Measurements from ENCODE around the gene IFIH1. TPM values are rescaled to one million over a fixed set of nuclear protein-coding genes. Genes with fewer than 3 reads are reported as not detected.

IFIH1 gene
- total RNA-seq = 10 to 100 TPM; 57.3 to 65.5 TPM

DNA sequence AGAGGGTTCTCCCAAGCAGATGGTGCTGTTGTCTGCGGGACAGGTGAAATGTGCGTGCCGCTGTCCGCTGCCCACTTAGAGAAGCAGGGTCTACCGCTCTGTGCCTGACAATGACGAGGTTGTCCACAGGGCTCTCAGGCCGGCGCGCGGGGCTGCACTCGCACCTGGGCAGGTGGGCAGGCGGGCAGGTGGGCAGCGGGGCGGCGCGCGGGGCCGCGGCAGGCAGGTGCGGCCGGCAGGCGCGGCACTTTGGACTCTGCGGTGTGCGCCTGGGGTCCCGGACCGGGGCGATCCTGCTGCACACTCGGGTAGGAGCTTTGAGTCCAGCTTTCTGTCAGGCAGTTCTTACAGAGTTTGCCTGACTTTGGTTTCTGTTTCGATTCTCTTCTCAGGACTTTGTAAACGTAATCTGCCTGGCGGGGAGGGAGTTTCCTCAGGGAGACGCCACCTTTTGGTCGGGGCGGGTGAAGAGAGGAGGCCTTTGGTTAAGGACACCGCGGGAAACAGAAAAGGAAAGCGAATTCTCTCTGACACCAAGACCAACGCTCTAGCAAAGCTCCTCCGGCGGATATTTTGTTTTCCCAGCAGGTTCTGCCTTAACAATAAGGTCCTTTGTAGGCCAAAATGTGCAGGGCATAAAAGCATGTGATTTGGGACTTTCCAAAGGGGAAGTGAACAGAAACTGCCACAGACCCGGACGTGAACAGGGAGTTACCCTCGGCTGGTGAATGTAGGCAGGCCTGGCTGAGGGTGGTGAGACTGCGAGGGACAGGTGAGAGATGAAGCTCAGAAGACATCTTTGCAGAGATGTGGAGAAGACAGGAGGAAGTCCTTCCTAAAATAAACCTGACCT is at the start of gene IFIH1:
IFIH1 (minus strand) TSS at position 357 of the 853 bp plus-strand sequence. CDS start 377 bp downstream, outside the sequence.
- peaks cover 6% of the 10 kb centered on the region for H3K9me3 Mint-ChIP-seq
- peaks cover 32% of the 10 kb centered on the region for H3K36me3 Mint-ChIP-seq (ENCODE audit: low read depth)
- peak within 1 kb of the TSS; percentile 88 for H3K4me3 Mint-ChIP-seq
- DNase-seq = peak; percentile 86
- peak within 1 kb of the TSS; percentile 98 for H3K27ac Mint-ChIP-seq
- ChIA-PET CTCF (interaction anchor here (1.1 to 2.7 kb wide), 5 partner anchors 10 to 35 kb away, joined by 3 to 17 read pairs (median 4); no protein-coding TSS in a partner anchor), POLR2A (interaction anchor here (0.6 kb wide), 1 partner anchor 306 kb away, joined by 3 read pairs; no protein-coding TSS in a partner anchor)
- peaks cover 61% of the 10 kb centered on the region for H3K4me1 Mint-ChIP-seq
- no peaks in the 10 kb centered on the region for H3K27me3 Mint-ChIP-seq

DNA sequence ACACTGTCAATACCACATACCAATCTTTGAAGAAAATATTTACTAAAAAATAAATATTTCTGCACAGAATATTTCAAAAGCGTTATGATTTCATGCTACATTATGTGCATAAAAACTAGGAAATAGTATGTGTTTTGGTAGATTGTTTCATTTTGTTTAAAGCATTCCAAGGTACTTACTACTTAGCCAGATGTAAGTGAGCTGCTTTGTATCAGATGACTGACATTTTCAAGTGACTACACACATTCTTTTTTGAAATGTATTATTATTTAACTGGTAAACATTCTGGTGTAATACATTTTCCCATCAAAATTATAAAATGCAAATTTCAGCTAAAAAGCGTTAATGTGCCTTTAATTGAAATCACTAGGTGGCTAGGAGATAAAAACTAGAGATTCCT is 46.9 kb upstream of the IFIH1 start:
- CTCF ChIA-PET = no interaction called here
- POLR2A ChIA-PET = no interaction called here
- no peaks in the 10 kb centered on the region for H3K4me1 Mint-ChIP-seq
- H3K27me3 Mint-ChIP-seq = no peaks in the 10 kb centered on the region
- no peak overlapping the region for H3K4me3 Mint-ChIP-seq
- H3K36me3 Mint-ChIP-seq (ENCODE audit: low read depth) = no peaks in the 10 kb centered on the region
- H3K27ac Mint-ChIP-seq = no peak overlapping the region
- no peak for DNase-seq
- H3K9me3 Mint-ChIP-seq = no peaks in the 10 kb centered on the region

DNA sequence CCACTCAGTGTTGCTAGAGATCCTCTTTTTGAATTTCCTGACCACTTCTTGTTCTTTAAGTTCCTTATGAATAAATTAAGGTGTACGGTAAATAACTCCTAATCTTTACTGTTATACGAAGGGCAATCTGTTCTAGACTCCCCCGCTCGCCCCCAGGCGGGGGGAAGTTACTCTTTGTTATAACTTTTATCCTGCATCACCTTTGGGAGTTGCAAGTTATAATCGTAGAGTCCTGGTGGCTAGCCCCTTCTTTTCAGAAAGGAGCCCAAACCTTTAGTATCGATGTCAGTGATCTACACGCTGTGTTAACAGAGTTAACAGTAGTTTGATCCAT is 26.1 kb upstream of the IFIH1 start:
- H3K4me3 Mint-ChIP-seq = peak overlapping the region; percentile 72
- peak overlapping the region; percentile 76 for H3K27ac Mint-ChIP-seq
- no peak for DNase-seq
- POLR2A ChIA-PET = no interaction called here
- CTCF ChIA-PET = no interaction called here
- no peaks in the 10 kb centered on the region for H3K36me3 Mint-ChIP-seq (ENCODE audit: low read depth)
- H3K4me1 Mint-ChIP-seq = peaks cover 13% of the 10 kb centered on the region
- H3K9me3 Mint-ChIP-seq = no peaks in the 10 kb centered on the region
- H3K27me3 Mint-ChIP-seq = peaks cover 10% of the 10 kb centered on the region

DNA sequence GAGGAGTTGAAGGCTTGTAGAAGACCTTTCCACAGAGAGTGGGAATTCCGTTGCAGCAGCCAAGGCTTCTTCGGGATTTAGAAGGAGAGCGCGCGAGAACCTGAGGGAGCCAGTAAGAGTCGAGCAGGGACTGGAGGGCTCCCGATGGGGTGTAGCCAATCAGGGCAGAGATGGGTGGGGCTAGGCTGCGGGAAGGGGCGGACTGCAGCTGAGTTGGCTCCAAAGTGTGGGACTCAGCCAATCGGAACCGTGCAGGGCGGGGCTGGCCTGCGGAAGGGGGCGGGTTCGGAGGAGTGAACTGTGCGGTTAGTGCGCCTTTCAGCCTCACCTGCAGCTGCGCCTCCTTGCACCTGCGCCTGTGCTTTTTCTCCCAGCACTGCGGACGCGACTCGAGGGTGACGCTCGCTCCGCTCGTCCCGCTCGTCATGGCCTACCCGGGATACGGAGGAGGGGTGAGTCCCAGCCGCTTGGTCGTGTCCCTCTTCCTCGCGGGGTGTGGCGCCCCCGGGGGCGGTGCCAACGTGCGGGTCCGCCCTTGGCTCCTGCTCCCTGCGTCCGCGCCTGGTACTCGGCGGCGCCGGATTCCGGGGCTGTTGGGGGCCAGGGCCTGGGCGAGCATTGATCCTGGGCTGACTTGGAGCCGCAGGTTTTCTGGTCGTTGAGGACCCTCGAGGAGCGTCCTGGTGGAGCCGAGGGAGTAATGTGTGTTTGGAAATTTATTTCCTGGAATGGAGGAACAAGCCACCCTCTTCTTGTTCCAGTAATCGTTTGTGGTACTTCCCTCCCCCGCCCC is 25.5 kb upstream of the IFIH1 start, which contains the start of gene GCA:
GCA (plus strand) TSS at position 309 of the 793 bp plus-strand sequence; CDS start at position 426, 117 bp downstream.
- H3K36me3 Mint-ChIP-seq (ENCODE audit: low read depth) = no peaks in the 10 kb centered on the region
- H3K9me3 Mint-ChIP-seq = no peaks in the 10 kb centered on the region
- peaks cover 10% of the 10 kb centered on the region for H3K27me3 Mint-ChIP-seq
- H3K27ac Mint-ChIP-seq = peak within 1 kb of the TSS; percentile 76
- peaks cover 13% of the 10 kb centered on the region for H3K4me1 Mint-ChIP-seq
- peak; percentile 99 for DNase-seq
- POLR2A ChIA-PET = no interaction called here
- H3K4me3 Mint-ChIP-seq = peak within 1 kb of the TSS; percentile 72
- CTCF ChIA-PET = interaction anchor here (1.1 kb wide), 1 partner anchor 9 kb away, joined by 3 read pairs; no protein-coding TSS in a partner anchor

DNA sequence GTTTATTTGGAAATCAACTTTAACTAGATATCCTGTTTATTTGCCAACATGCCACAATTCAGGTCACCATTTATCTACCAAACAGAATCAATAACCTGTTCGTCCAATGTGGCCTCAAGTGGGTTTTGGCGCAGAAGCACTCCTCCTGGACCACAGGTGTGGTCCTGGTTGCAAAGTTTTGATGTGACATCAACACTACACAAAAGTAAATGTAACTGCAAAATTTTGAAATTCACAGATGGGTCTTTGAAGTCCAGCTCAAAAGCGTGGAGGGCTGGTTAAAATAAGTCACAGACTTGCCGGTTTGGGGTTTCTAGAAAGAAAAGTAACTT is 25.0 kb upstream of the IFIH1 start:
- peaks cover 10% of the 10 kb centered on the region for H3K27me3 Mint-ChIP-seq
- H3K9me3 Mint-ChIP-seq = no peaks in the 10 kb centered on the region
- DNase-seq = no peak
- peak overlapping the region; percentile 10 for H3K27ac Mint-ChIP-seq
- POLR2A ChIA-PET = no interaction called here
- CTCF ChIA-PET = interaction anchor here (0.6 to 1.1 kb wide), 2 partner anchors 8 to 271 kb away, joined by 3 read pairs; no protein-coding TSS in a partner anchor
- no peaks in the 10 kb centered on the region for H3K36me3 Mint-ChIP-seq (ENCODE audit: low read depth)
- H3K4me3 Mint-ChIP-seq = peak overlapping the region; percentile 72
- peaks cover 13% of the 10 kb centered on the region for H3K4me1 Mint-ChIP-seq

DNA sequence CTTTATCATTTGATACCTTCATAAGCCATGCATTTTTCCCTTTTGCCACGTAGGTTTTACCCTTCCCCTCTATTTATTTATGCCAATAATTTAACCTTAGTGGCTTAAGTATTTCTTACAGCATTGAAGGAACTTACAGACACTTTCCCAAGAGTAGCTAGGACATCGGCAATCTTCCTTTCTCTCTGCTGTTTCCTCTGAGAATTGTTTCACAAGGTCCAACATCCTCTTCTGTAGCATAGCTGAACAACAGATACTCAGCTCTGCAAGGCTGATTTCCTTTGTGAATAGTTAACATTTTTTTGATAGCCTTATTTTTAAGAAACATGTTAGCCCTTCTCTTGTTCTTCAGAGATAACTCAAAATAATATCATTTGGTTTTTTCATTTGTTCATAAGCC is 24.4 kb upstream of the IFIH1 start:
- Mint-ChIP-seq H3K36me3 (ENCODE audit: low read depth) (no peaks in the 10 kb centered on the region), H3K27me3 (peaks cover 10% of the 10 kb centered on the region), H3K9me3 (no peaks in the 10 kb centered on the region), H3K27ac (no peak overlapping the region), H3K4me3 (no peak overlapping the region), H3K4me1 (peaks cover 13% of the 10 kb centered on the region)
- CTCF ChIA-PET = interaction anchor here (0.6 to 1.1 kb wide), 2 partner anchors 8 to 272 kb away, joined by 3 read pairs; no protein-coding TSS in a partner anchor
- no peak for DNase-seq
- POLR2A ChIA-PET = no interaction called here

DNA sequence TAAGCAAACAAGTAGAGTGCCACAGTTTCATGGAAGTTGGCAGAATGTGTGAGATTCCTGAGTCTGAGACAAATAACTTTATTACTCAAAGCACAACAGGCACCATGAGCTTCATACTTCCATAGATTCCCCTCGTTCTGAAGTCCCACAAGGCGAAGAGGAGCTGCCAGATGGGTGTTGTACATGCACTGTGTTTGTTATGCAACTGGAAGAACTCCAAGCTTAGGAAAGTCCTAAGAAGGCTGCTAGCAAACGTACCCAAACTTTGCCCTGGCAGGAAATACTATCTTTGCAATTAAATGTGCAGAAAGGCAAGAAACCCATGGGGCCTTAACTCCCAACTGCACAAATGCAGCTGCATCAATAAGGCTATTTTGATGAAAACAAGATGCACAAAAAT is 23.8 kb upstream of the IFIH1 start:
- CTCF ChIA-PET = no interaction called here
- H3K27ac Mint-ChIP-seq = no peak overlapping the region
- no peaks in the 10 kb centered on the region for H3K9me3 Mint-ChIP-seq
- no peak for DNase-seq
- H3K27me3 Mint-ChIP-seq = peaks cover 10% of the 10 kb centered on the region
- H3K36me3 Mint-ChIP-seq (ENCODE audit: low read depth) = no peaks in the 10 kb centered on the region
- H3K4me3 Mint-ChIP-seq = no peak overlapping the region
- POLR2A ChIA-PET = no interaction called here
- H3K4me1 Mint-ChIP-seq = peaks cover 13% of the 10 kb centered on the region

DNA sequence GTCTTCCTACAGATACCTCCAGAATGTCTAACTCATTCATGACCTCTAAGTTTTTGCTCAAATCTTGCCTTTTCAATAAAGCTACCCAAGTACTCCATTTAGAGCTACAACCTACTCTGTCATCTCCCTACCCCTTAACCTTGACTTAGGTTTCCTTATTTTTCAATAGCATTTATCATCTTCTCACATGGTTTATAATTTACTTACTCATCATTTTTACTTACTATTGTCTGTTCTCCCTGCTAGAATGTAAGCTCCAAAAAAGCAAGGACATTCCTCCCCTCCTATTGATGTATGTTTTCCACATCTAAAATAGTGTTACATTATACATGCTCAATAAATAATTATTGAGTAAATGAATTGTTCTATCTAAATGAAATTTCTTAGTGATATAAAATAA is 22.3 kb upstream of the IFIH1 start:
- Mint-ChIP-seq H3K9me3 (no peaks in the 10 kb centered on the region), H3K4me3 (no peak overlapping the region)
- CTCF ChIA-PET = no interaction called here

DNA sequence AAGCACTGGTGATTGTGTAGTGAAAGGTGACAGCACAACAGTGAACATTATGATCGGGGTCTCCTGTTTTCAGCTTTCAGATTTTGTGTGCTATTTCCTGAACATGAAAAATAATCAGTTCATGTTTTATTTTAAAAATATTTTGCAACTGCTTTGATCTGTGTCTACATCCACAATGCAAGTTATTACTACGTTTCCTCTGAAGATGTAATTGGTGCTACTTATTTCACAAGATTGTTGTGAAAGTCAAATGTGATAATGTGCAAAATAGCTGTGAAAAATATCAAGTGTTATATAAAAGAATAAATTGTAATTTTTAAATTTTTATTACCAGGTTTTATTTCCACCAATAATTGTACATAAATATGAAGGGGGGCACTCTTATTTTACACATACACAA is 19.4 kb upstream of the IFIH1 start:
- CTCF ChIA-PET = no interaction called here
- Mint-ChIP-seq H3K27me3 (peaks cover 3% of the 10 kb centered on the region), H3K36me3 (ENCODE audit: low read depth) (no peaks in the 10 kb centered on the region), H3K27ac (no peak overlapping the region), H3K9me3 (no peaks in the 10 kb centered on the region), H3K4me1 (no peaks in the 10 kb centered on the region), H3K4me3 (no peak overlapping the region)
- POLR2A ChIA-PET = no interaction called here
- no peak for DNase-seq

More for the DNA sequence above, 22.3 kb upstream of the IFIH1 start:
- POLR2A ChIA-PET = no interaction called here
- no peaks in the 10 kb centered on the region for H3K36me3 Mint-ChIP-seq (ENCODE audit: low read depth)
- no peak overlapping the region for H3K27ac Mint-ChIP-seq
- no peak for DNase-seq
- peaks cover 13% of the 10 kb centered on the region for H3K4me1 Mint-ChIP-seq
- peaks cover 7% of the 10 kb centered on the region for H3K27me3 Mint-ChIP-seq

DNA sequence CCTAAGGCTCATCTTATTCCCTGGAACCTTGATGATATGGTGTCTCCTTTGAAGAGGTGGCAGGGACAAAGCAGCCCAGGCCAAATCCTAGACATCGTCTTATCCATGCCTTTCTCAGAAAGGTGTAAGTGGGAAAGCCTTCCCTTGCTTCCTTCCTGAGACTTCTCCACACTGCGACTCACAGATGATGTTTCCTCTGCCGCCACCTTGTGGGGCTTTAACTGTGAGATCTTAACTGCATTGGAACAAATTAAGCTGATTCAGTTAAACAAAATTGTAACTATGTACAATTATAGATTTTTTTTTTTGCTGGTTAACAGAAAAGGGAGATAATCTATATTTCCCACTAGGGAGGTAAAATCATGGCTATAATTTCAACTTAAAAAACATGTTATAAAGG is 15.5 kb upstream of the IFIH1 start:
- Mint-ChIP-seq H3K27ac (no peak overlapping the region), H3K36me3 (ENCODE audit: low read depth) (no peaks in the 10 kb centered on the region), H3K4me3 (no peak overlapping the region), H3K4me1 (no peaks in the 10 kb centered on the region), H3K27me3 (no peaks in the 10 kb centered on the region), H3K9me3 (no peaks in the 10 kb centered on the region)
- POLR2A ChIA-PET = no interaction called here
- DNase-seq = peak; percentile 30
- CTCF ChIA-PET = interaction anchor here (0.8 to 1.4 kb wide), 4 partner anchors 10 to 113 kb away, joined by 3 to 4 read pairs (median 4); no protein-coding TSS in a partner anchor

DNA sequence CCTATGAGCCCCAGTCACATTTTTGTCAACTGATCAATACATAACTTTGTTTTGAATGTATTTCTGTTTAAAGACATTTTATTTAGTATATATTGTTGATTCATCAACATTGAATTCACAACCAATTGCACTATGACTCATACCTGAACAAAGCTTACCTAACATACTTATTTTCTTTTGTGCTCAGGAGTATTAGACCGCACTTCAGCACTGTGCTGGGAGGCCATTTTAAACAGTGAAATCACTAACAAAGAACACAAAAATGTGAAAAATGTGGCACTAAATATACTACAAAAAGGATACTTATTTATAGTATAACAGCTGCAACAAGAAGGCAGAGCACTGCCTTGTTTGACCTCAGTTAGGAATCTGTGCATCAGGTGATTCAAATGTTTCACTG is 12.4 kb upstream of the IFIH1 start:
- no peaks in the 10 kb centered on the region for H3K9me3 Mint-ChIP-seq
- no peaks in the 10 kb centered on the region for H3K27me3 Mint-ChIP-seq
- ChIA-PET POLR2A (no interaction called here), CTCF (no interaction called here)
- no peak overlapping the region for H3K27ac Mint-ChIP-seq
- peaks cover 4% of the 10 kb centered on the region for H3K4me1 Mint-ChIP-seq
- DNase-seq = no peak
- H3K36me3 Mint-ChIP-seq (ENCODE audit: low read depth) = peaks cover 2% of the 10 kb centered on the region
- no peak overlapping the region for H3K4me3 Mint-ChIP-seq

DNA sequence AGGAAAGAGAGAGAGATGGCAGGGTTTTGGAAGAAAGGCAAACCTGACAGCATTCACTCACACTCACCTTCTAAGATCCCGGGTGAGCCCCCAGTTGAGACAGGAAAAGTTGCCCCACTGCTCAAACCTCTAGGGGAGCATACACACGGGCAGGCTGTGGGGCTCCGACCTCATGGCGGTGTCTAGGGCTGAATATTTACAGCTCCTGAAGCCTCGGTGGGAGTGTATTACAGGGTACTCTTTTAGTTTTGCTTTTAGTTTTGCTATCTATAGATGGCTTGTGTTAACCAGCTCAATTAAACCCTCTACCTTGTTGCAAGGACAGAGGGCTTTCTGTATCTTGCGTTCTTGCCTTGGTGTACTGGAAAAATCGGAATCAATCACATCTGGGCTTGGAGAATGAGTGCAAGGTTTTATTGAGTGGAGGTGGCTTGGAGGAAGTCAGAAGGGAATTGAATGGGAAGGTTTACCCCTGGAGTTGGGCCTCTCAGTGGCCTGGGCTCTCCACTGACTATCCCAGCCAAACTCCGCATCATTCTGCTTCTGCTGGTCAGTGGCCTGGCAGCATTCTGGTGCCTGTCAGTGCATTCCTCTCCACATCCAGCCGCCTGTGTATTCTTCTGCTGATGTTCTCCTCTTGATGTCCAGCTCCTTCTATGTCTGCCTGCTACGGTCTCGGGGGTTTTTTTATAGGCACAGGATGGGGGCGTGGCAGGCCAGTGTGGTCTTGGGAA is 10.1 kb upstream of the IFIH1 start:
- peaks cover 2% of the 10 kb centered on the region for H3K36me3 Mint-ChIP-seq (ENCODE audit: low read depth)
- ChIA-PET CTCF (interaction anchor here (0.9 kb wide), 1 partner anchor 70 kb away, joined by 4 read pairs; no protein-coding TSS in a partner anchor), POLR2A (no interaction called here)
- peaks cover 4% of the 10 kb centered on the region for H3K4me1 Mint-ChIP-seq
- H3K27me3 Mint-ChIP-seq = no peaks in the 10 kb centered on the region
- no peak overlapping the region for H3K4me3 Mint-ChIP-seq
- no peak overlapping the region for H3K27ac Mint-ChIP-seq
- no peaks in the 10 kb centered on the region for H3K9me3 Mint-ChIP-seq
- no peak for DNase-seq

DNA sequence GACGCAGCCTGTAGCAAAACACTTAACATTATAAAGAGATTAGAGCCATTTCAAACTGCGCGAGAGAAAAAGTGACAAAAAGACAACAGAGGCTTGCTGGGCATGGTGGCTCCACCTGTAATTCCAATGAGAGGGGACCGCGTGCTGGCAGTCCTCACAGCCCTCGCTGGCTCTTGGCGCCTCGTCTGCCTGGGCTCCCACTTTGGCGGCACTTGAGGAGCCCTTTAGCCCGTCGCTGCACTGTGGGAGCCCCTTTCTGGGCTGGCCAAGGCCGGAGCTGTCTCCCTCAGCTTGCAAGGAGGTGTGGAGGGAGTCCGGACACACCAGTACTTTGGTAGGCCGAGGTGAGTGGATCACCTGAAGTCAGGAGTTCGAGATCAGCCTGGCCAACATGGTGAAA is 9.3 kb upstream of the IFIH1 start:
- Mint-ChIP-seq H3K4me3 (no peak overlapping the region), H3K4me1 (peaks cover 4% of the 10 kb centered on the region), H3K36me3 (ENCODE audit: low read depth) (peaks cover 2% of the 10 kb centered on the region), H3K9me3 (no peaks in the 10 kb centered on the region), H3K27ac (no peak overlapping the region), H3K27me3 (no peaks in the 10 kb centered on the region)
- CTCF ChIA-PET = no interaction called here
- POLR2A ChIA-PET = no interaction called here
- no peak for DNase-seq
